HG02759 (cell line): ENCODE data around the gene UBASH3A.

ENCODE experiments used
- ATAC-seq: cut with Tn5 transposase; IDR thresholded peaks from one replicate; pipeline ENCODE4 v1.9.1; 2021; ENCODE audit warnings: mild to moderate bottlenecking, moderate library complexity; ENCODE audit not compliant: unreplicated experiment

UBASH3A gene

DNA sequence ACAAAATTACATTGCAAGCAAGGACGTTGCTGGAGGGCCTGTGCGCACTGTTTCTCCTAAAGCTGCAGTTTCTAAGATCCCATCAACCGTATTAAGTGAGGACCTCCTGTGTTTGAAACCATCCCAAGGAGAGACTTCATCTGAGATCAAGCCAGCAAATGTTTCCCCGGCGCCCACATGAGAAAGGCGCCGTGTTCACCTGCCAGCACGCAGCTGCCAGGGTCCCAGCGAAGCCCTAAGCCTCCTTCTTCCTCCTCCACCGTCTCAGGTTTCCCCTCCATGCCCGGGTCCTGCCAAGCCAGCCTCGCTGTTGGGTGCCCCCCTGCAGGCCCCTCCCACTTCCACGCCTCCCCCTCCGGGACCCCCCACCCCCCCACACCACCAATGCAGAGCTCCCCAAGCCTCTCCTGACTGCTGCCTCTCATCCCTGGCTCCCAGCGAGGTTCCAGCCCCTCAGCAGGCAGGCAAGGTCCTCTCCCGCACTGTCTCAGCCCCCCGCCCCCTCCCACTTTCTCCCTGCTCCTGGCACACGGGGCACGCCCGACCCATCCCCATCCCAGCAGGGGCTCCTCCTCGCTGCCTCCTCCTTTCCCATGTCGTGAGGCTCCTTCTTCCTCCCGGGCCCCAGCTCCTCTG is 28.7 kb upstream of the UBASH3A start:
- no peak for ATAC-seq

DNA sequence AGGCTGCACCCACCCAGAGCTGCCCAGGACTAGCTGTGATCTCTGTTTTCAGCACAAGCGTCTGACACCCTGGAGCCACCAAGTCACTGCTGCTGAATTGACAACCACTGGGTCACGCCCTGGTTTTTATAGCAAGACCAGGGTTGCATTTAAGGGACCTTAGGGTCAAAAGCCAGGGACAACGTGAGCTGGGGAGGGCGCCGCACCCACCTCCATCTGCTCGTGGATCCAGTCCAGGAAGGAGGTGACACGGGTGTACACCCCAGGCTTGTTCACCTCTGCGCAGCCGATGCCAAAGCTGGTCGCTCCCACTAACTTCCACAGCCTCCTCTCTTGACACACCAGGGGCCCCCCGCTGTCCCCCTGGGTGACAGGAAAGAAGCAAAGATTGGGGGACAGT is 28.2 kb upstream of the UBASH3A start:
- ATAC-seq = no peak

DNA sequence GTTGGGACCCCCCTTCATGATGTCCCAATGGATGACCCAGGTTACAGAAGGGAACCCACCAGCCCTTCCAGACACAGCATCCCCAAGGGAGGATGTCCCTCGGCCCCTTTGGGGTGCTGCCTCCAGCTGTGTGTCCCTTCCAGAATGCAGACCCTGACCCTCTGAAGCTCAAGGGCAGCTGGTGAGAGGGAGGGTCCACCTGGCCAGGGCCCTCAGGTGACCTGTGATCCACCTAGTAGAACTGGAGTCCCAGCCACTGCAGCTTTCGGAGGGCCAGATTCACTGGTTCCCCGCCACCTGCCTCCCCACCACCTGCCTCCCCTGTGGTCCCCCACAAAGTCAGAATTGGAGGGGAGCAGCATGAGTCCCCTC is 27.8 kb upstream of the UBASH3A start:
- no peak for ATAC-seq

DNA sequence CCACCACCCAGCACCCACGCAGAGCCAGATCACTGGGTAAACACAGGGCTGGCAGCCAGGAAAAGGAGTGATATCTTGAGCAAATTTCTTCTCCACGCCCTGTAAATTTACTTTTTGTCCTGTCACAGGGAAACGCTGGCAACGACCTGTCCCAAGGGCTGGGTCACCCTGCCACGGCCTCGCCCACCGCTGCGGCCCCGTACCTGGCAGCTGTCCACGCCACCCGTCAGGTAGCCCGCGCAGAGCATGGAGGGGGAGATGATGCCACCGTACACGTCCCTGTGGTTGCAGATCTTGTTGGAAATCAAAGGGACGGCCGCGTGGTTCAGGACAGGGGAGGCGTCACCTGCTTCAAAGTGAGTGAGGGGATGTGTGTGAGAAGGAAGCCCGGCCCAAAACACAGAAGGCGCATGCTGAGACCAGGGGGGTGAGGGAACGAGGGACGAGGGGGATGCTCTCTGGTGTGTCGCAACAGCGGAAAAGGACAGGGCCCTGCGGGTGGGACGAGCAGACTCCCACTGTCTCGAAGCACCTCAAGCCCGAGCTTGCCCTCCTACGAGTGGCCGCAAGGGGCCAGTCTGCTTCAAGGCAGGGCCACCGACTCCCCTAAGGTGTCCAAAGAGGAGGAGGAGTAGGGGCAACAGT is 27.2 kb upstream of the UBASH3A start:
- ATAC-seq = no peak

DNA sequence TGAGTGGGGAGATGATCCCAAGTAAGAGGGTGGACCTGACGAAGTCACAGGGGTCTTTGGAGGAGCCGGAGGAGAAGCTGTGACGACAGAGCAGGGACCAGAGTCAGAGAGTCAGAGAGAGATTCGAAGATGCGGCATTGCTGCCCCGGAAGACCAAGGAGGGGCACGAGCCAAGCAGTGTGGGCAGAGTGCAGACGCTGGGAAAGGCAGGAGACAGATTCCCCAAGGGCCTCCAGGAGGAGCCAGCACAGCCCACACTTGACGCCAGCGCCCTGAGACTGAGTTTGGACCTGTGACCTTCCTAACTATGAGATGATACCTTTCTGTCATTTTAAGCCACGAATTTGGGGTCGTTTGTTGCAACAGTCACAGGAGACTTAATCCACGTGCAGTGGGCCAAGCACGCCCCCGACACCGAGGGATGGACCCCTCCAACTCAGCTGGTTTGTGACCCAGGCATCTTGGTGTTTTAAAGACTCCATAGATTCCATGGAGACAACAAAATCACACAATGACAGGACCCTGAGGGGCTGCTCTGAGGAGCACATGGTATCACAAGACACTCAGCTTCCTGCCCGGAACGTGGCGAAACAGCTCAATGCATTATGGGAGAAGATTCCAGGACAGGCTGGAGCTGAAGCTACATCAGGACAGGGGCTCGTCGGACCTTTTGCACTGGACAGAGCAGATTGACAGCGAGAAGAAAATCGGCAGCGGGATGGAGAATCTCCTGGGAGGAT is 26.3 kb upstream of the UBASH3A start:
- ATAC-seq = no peak

DNA sequence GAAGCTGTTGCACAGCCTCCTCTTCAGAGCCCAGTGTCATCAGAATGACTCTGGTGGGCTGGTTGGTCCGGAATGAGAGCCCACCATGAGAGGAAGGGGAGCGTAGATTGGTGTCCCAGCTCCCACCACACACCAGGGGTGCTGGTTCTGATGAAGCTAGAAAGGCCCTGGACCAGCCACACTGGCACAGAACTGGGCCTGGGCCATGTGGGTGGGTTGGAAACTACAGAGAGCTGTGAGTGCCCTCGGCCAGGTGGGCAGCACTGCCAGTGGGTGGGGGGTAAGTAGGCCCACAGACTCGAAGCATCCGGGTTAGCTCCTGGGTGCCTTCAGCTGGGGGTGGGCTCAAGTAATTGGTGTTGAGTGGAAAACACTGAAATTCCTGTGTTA is 25.8 kb upstream of the UBASH3A start:
- ATAC-seq = no peak

DNA sequence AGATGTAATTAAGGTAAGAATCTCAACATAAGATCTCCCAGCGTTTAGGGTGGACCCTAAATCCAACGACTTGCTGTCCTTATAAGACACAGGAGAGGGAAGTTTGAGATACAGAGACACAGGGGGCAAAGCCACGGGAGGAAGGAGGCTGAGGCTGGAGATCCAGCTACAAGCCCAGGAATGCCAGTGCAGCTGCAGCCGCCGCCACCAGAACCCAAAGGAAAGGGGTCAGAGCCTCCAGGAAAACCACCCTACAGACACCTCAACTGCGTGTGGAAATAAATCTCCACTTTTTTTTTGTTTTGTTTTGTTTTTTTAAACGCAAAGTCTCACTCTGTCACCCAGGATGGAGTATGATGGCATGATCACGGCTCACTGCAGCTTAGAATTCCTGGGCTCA is 25.3 kb upstream of the UBASH3A start:
- ATAC-seq = no peak

DNA sequence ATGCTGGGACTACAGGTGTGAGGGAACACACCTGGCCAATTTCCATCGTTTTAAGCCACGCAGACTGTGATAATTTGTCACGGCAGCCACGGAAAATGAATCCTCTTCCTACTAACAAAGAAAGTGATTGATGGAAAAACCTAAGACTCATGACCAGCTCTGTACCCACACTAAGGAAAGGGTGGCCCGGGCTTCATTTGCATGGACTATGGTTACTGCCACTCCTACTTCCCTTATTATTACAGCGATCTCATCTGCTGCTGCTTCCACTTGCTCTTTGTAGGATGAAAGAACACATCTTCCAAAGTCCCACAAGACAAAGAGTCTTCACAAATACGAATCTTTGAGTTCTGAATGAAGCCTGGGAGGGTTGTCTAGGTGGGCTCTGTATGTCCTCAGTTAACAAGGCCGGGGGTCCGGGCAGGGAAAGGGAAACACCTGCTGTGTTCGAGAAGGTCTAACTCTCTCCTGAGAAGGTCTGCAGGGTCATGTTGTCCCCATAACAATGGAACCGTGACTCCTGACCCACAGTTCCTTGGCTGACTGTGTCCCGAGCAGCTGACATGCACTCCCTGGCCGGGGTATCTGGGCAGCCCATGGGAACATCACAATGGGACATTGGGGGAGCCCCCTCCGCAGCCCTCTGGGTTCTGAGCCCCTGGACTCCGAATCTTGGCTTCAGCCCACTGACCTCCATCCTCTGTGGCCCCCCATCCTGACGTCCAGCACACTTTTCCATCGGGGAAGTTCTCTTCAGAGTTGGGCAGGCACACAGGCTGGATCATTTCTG is 24.1 kb upstream of the UBASH3A start:
- ATAC-seq = no peak

DNA sequence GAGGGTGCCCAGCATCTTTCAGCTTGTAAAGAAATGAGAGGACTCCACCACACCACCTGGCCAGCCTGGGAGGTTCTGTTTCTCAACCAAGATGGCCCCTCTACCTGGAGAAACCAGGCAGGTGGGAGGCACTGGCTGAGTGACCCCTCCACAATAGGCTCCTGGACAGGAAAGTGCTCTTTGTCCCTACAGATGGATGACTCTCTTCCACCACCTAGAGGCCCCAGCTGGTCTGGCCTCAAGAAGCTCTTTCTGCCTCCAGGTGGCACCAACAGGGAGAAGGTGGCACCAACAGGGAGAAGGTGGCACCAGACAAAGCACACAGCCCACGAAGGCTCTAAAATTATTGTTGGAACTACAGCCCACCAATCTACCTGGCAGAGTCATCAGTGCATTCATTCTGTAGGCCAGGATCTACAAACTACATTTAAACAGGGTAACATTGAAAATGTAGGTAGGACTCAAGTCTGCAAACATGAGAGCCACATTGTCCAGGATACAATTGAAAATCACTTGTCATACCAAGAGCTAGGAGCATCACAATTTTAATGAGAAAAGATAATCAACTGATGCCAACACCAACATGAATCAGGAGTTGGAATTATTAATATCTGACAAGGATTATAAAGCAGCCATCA is 22.2 kb upstream of the UBASH3A start:
- ATAC-seq = no peak

DNA sequence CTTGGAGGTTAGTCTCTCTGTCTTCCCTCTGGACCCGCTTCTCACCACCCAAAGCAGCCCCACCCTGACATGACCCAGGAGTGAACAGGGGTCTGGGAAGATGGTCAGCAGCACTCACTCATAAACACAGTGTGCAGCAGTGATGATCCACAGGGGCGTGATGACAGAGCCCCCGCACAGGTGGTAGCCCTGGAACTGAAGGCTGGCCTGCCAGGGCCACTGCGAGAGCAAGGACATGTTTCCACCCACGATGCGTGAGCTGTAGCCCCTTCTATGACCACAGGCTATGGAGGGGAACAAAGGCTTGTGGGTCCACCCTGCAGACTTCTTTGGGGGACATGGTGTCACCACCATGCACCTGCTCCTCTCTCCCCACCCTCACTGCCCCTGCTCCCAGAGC is 20.8 kb upstream of the UBASH3A start:
- no peak for ATAC-seq

DNA sequence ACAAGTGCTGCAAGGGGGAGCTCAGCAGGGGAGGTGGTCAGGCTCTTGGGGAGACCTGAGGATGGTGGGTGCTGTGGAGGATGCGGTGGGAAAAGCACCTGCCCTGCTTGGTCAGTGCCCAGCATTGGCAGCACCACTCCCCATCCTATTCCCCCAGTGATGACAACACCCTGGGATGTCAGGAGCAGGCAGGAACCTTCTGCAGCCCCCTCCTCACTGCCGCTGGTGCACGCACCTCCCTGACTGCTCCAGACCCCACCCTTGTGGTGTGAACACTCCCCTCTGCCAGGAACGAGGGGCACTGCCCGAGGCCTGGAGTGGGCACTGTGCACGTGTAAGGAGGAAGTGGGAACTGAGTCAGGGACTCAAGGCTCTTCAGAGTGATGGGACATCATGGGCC is 20.4 kb upstream of the UBASH3A start:
- ATAC-seq = no peak

DNA sequence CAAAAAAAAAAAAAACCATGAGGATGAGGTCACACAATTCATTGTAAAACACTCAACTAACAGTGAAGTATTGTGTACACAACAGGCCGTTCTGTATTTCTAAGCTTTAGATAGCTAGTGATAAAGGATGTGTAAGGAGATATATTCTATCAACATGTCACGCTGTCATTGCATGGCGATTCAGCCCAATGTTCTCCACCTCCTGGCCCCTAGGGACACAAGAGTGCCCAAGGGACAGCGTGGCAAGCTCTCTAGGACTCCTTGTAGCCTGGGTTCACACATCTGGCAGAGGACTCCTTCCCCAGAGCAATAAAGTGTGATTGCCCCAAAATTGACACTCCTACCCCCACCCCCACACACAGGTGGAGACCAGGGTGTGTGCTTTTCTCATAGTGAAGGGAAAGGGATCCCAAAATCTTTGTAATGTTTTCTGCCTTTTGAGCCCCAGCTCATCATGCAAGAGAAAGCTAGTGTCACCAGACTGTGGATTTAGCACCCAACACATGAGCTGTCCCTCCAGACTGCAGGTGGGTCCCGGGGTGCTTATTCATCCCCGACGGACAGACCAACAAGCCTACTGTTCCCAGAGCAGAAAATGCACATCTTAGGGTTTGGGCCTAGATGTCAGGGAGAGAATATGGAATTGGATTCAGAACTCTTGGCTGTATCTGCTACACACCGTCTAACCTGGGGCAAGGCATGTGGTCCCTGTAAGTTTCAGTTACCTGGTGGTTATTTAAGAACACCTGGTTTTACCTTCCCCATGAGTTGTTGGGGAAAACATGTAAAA is 19.4 kb upstream of the UBASH3A start:
- no peak for ATAC-seq

DNA sequence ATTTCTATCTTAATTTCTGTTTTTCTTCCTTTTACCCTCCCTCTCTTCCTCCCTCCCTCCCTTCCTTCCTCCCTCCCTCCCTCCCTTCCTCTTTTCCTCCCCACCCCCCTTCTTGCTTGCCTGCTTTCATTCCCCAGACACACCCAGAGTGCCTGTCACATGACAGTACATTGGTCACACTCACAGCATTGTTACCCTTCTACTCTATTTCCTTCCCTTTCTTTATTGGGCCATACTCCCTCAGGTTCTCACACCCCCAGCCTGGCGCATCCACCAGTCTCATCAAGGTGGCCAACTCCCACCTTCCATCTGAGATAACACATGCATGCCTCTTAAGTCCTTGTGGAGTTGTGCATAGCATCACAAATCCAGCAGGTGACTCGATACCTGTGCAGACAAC is 18.7 kb upstream of the UBASH3A start:
- no peak for ATAC-seq

DNA sequence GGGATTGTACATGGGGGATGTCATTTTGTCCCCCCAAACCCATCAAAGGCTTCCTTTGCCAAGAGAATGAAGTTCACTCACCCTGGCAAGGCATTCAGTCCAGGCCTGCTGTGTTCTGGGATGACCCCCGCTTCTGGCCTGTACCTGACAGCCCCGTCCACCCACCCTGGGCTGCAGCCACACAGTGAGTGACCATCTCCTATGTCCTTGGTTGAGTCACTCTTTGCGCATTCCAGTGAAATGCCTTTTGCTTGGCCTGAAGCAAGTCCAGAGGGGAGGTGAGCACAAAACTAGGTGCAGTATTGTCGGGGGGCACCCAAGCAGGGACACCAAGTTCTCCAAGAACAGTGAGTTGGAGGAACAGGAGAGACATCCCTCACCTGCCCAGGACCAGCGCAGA is 18.1 kb upstream of the UBASH3A start:
- no peak for ATAC-seq

DNA sequence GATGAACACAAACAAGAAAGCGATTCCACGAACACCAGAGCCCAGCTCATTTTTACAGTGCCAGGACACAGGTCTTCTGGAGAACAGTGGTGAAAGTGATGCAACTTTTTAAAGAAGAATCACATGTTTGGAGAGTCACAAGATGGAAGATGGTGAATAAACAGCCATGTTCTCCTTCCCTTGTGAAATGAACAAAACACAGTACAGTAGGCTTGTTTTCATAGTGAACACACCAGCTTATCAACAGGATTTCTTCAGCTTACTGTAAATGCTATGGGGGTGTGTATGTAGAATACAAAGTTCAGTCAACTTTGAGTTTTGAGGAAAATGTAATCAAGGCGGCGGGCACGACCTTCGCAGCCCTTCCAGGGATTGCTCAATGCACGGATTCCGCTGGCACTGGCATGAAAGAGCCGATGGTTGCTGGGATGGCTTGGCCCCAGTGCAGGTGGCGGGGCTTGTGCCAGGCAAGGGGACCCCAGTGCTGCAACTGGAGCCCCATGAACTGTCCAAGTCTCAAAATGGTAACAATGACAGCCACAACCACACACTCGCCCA is 17.6 kb upstream of the UBASH3A start:
- ATAC-seq = no peak

DNA sequence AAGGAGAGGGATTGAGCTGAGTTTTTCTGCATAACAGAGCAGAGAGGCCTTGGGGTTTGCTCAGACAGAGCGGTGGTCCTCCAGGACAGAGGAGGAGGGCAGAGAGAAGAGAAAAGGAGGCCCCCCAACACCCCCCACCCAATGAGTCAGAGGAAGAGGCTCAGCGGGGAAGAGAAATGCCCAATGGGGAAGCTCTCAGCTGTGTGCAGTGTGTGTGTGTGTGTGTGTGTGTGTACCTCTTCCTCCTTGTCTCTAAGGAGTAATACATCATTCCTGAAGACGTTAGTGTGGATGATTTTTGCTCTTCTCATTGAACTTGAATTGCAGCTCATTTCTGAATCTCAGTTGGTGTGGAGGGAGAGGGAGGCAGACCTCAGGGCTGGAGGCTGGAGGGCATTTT is 16.5 kb upstream of the UBASH3A start:
- no peak for ATAC-seq

DNA sequence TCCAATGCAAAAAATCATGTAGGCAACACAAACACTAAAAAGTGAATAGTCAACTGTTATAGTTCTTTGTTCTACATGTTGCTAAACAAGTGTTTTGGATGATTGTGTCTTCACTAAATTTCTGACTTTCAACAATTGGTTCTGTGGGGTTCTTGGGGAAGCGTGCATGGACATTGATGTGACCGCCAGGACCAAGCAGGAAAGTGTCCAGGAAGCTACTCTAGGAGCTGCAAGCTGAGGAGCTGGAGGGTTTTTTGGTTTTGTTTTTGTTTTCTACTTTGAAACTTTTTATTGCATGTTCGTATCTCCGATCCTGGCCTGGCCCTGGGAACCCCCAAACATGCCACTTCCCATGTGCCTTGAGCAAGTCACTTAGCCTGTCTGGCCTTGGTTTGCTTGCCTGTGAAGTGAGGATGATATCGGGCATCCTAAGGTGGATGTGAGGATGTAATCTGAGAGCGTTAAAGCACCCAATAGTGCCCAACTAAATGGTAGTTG is 15.8 kb upstream of the UBASH3A start:
- no peak for ATAC-seq

DNA sequence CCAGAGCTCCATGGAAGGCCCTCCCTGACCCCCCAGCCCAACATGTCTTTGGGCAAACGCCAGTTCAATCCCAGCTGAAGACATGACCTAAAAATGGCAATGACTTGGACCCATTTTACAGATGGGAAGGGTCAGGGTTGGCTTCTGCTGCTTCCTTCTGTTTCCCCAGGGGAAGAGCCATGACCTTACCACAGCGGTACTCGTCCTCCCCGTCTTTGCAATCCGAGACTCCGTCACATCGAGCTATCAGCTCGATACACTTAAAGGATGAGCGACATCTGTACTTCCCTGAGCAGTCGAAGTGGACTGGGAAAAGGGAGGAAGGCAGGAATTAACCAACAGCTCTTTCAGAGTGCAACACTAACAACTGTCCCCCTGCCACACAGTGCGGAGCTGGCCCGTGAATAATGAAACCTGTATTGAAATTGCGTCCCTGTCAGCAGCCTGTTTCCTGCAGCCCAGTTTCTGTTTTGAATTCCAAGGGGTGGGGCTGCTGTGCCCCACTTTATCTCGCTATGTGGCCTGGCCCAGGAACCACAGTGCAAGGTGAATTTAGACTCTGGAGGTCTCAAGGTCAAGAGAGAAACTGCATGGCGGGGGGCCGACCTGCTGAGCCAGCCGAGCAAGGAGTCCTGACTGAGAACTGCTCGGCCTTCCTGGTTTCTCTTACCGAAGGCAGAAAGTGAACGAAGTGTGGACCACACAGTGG is 14.8 kb upstream of the UBASH3A start:
- ATAC-seq = no peak

DNA sequence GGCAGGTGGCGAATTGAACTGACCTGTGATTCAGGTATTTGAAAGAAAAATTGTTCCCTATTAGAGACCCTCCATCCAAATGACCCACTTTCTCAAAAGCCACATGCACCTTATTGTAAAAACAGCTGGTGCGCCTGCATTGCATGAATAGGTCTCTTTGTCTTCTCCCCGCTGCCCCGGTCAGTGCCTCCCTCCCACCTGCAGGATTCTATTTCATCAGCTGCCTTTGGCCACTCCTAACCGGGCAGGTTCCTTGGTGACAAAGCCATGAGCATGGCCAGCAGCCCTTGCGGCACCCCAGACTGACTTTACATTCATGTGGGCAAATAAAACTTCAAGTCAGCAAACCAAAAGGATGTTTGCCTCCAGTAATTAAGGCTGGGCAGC is 14.3 kb upstream of the UBASH3A start:
- ATAC-seq = no peak
